Lung (tissue), 12 donors: ENCODE results near the gene XYLB. TPM values are rescaled to one million over a fixed set of nuclear protein-coding genes. Genes with fewer than 3 reads are reported as not detected.

Experiments used
- ATAC-seq: fragments of 200-7000 bp; cut with Tn5 transposase; one replicate; pipeline ENCODE4 v1.9.1; 2020; ENCODE audit warnings: moderate number of reproducible peaks; ENCODE audit not compliant: insufficient read depth, low FRiP score
- DNase-seq, 3 donors: peaks; one replicate each; pipeline ENCODE4 v3.0.0-alpha.2; 2013 to 2017
- H3K27ac ChIP-seq, 2 donors: one replicate each; pipeline ENCODE4 v1.5.1; 2013; ENCODE audit warnings: mild to moderate bottlenecking in 2 of 2, moderate library complexity in 2 of 2, control low read depth in 1 of 2, inconsistent platforms in 1 of 2, low read depth in 1 of 2, low read length in 1 of 2
- H3K27me3 ChIP-seq, 3 donors: one replicate each; pipeline ENCODE4 v1.5.1; 2013; ENCODE audit warnings: low read length in 2 of 3; ENCODE audit not compliant: control insufficient read depth in 3 of 3, insufficient read depth in 3 of 3
- H3K36me3 ChIP-seq, 4 donors: one replicate each; pipeline ENCODE4 v1.5.1; 2013; ENCODE audit warnings: low read length in 4 of 4, mild to moderate bottlenecking in 1 of 4, moderate library complexity in 1 of 4; ENCODE audit not compliant: control insufficient read depth in 4 of 4, insufficient read depth in 4 of 4
- H3K4me1 ChIP-seq, 5 donors: one replicate each; pipeline ENCODE4 v1.5.1; 2013; ENCODE audit warnings: low read length in 5 of 5, mild to moderate bottlenecking in 2 of 5, moderate library complexity in 1 of 5; ENCODE audit not compliant: control insufficient read depth in 5 of 5, insufficient read depth in 5 of 5
- H3K4me3 ChIP-seq: one replicate; pipeline ENCODE4 v1.5.1; 2013; ENCODE audit warnings: mild to moderate bottlenecking, control low read depth, moderate library complexity
- H3K9ac ChIP-seq, 2 donors: one replicate each; pipeline ENCODE4 v1.5.1; 2013; ENCODE audit warnings: low read length in 2 of 2, control low read depth in 1 of 2; ENCODE audit not compliant: insufficient read depth in 1 of 2
- H3K9me3 ChIP-seq, 4 donors: one replicate each; pipeline ENCODE4 v1.5.1; 2013; ENCODE audit warnings: low read length in 3 of 4, mild to moderate bottlenecking in 1 of 4, moderate library complexity in 1 of 4; ENCODE audit not compliant: control insufficient read depth in 4 of 4, insufficient read depth in 3 of 4
- WGBS, 2 donors: extraction: QIAGEN DNeasy Blood & Tissue Kit; methylation state at CpG; one replicate each; pipeline ENCODE4 v1.1.7; 2013; 5-methylcytosine and 5-hydroxymethylcytosine counted together
- polyA plus RNA-seq, 2 donors: library from polyadenylated mRNA; stranded (reverse); fragments of 200-250 nt; gene quantifications; one replicate each; pipeline ENCODE4 v1.2.1, GENCODE V29; 2013
- total RNA-seq, 2 donors: library from RNA; depleted of rRNA in 1 of 2; stranded (reverse); fragments of >200 nt in 1 of 2; gene quantifications; one replicate each; pipeline ENCODE4 v1.2.1, GENCODE V29; 2014 to 2021
- TF ChIP-seq, protein P1 (sequence below): IDR thresholded peaks from 2 replicates; pipeline ENCODE4 v1.5.1; 2012; ENCODE audit warnings: mild to moderate bottlenecking; ENCODE audit errors: control extremely low read depth, extremely low read depth
- donor health status: control.
- donor health status: control.
- donor health status: Bipolar disorder and iron deficiency.
- donor health status: healthy.
- donor health status: DM: yes; HTN: yes; CAD: no.

XYLB gene
- total and polyA plus RNA-seq, 4 donors = 0.89 to 5.8 (median 3.2) TPM

DNA sequence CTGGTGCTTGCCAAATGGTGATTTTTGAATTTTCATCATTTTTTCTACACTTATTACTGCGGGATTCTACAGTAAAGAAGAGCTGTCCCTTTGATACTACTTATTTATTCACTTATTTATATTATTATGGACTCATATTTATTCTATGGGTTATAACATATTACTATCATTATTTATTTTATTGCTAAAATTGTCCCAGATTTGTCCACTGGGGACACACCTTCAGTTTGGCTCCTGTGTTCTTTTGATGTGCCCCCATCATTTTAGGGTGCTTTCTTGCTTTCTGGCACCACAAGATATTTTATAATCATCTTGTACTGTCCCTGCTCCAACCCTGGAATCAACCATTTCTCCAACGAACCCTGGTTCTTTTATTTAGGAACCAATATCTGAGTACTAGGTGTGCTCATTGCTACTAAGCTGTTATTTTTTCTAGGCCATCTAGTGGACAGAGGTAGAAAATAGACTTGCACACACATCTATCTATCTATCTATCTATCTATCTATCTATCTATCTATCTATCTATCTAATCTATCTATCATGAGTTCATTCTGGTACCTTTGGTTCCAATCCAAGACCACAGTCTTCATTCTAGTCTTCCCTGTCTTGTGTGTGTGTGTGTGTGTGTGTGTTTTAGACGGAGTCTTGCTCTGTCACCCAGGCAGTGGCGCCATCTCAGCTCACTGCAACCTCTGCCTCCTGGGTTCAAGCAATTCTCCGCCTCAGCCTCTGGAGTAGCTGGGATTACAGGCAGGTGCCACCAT is 48.5 kb upstream of the XYLB start:
- H3K9me3 ChIP-seq = no peaks in the 10 kb centered on the region
- no peaks in the 10 kb centered on the region for H3K27me3 ChIP-seq
- no peak overlapping the region for H3K27ac ChIP-seq
- no peaks in the 10 kb centered on the region for H3K36me3 ChIP-seq
- no peak overlapping the region for H3K4me3 ChIP-seq
- WGBS, 2 donors = 84% methylated on average over 5 of the region's 5 CpGs
- DNase-seq = peak in 1 of 3 donors; percentile 10
- H3K4me1 ChIP-seq = no peaks in the 10 kb centered on the region
- TF ChIP-seq, protein P1, sequence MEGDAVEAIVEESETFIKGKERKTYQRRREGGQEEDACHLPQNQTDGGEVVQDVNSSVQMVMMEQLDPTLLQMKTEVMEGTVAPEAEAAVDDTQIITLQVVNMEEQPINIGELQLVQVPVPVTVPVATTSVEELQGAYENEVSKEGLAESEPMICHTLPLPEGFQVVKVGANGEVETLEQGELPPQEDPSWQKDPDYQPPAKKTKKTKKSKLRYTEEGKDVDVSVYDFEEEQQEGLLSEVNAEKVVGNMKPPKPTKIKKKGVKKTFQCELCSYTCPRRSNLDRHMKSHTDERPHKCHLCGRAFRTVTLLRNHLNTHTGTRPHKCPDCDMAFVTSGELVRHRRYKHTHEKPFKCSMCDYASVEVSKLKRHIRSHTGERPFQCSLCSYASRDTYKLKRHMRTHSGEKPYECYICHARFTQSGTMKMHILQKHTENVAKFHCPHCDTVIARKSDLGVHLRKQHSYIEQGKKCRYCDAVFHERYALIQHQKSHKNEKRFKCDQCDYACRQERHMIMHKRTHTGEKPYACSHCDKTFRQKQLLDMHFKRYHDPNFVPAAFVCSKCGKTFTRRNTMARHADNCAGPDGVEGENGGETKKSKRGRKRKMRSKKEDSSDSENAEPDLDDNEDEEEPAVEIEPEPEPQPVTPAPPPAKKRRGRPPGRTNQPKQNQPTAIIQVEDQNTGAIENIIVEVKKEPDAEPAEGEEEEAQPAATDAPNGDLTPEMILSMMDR = no peak
- ATAC-seq = no peak
- no peak overlapping the region for H3K9ac ChIP-seq

DNA sequence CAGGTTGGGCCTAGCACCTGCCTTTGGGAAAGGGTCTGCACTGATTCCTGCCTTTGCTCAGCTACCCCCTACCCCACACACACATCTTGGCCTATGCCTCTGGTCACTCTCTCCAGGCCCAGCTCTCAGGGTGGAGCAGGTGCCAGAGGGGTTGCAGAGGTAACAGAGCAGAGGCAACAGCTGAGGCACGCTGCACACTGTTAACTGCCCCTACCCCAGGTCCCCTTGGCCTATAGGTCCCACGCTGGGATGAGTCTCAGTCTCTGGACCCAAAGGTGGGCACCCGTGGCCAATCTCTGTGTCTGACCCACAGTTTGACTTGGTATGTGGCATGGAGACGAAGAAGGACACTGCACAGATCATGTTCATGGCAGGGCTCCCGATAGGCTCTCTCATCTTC is 39.6 kb upstream of the XYLB start:
- Histone ChIP-seq H3K4me3 (no peak overlapping the region), H3K27ac (no peak overlapping the region), H3K4me1 (no peaks in the 10 kb centered on the region), H3K36me3 (no peaks in the 10 kb centered on the region), H3K9me3 (no peaks in the 10 kb centered on the region), H3K27me3 (no peaks in the 10 kb centered on the region), H3K9ac (no peak overlapping the region)
- DNase-seq (no peak), ATAC-seq (no peak)
- TF ChIP-seq, protein P1 = no peak
- WGBS, 2 donors = 92 to 99% methylated on average over 5 of the region's 5 CpGs

DNA sequence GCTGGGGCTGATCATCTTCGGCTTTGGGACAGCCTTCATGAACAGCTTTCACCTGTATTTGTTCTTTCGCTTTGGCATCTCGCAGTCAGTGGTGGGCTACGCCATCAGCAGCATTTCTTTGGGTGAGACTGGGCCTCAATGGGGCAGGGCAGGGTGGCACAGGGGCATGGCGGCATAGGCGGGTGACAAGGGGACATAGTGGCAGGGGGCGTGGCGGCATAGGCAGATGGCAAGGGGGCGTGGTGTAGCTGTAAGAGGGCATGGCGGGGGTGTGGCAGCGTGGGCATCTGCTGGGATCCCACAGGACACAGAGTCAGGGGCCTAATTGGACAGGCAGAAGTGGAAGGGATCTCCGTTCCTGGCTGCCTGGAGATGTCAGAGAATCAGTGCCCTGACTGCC is 39.0 kb upstream of the XYLB start:
- Histone ChIP-seq H3K4me3 (no peak overlapping the region), H3K4me1 (no peaks in the 10 kb centered on the region), H3K36me3 (no peaks in the 10 kb centered on the region), H3K27ac (no peak overlapping the region), H3K9ac (no peak overlapping the region), H3K27me3 (no peaks in the 10 kb centered on the region), H3K9me3 (peaks cover 0 to under 1% (median 0%) of the 10 kb centered on the region in 4 donors)
- ATAC-seq (no peak), DNase-seq (no peak)
- TF ChIP-seq, protein P1 = no peak
- 95 to 96% methylated on average over 12 of the region's 12 CpGs for WGBS, 2 donors

DNA sequence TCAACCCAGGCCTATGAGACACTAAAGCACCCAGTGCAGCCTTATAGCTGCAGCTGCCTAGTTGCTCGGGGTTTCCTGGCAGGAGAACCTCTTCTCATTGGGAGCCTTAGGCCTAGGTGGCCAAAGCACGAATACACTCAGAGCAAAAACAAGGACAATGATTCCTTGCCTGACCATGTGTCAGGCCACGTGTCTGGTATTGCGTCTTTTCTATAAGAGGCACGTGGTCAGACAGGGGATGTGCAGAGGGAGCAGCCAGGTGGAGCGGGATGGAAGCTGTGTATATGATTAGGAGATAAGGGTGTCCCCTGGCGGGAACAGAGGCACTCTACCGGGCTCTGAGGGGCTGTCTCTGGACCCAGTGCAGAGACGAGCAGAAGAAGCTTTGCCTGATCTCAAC is 38.1 kb upstream of the XYLB start:
- Histone ChIP-seq H3K9me3 (peaks cover 0 to 2% (median 0%) of the 10 kb centered on the region in 4 donors), H3K4me1 (no peaks in the 10 kb centered on the region), H3K9ac (no peak overlapping the region), H3K36me3 (no peaks in the 10 kb centered on the region), H3K27me3 (no peaks in the 10 kb centered on the region), H3K4me3 (no peak overlapping the region), H3K27ac (no peak overlapping the region)
- 89 to 91% methylated on average over 9 of the region's 9 CpGs for WGBS, 2 donors
- no peak for DNase-seq
- TF ChIP-seq, protein P1 = no peak
- no peak for ATAC-seq
